ENCODE data around the gene KRTAP4-2.
"Not testable (repeated sequence)": the region's sequence is repeated elsewhere in the genome, so short reads cannot be mapped to it uniquely, and the experiment has no call there.

Gene KRTAP4-2

GRCh38 chr17:41151525-41151924, 26.5 kb downstream of the KRTAP4-2 start:
- no peak overlapping the region for H3K4me3 ChIP-seq (ENCODE audit: low read depth, low read length)
- TF ChIP-seq CTCF (IDR thresholded peaks at IDR 0.05; ENCODE audit: insufficient read depth, low read length, missing control alignments) = no peak
- DNase-seq (ENCODE audit: low read depth, low spot score) = no peak
- ChIA-PET CTCF (no interaction called here), POLR2A (no interaction called here)

- ChIA-PET CTCF (interaction anchor here (1.1 kb wide), 2 partner anchors 8 to 10 kb away, joined by 3 read pairs; no protein-coding TSS in a partner anchor), POLR2A (no interaction called here)
- no peak for DNase-seq (ENCODE audit: low read depth, low spot score)
- H3K4me3 ChIP-seq (ENCODE audit: low read depth, low read length) = no peak overlapping the region
- no peak for TF ChIP-seq CTCF (IDR thresholded peaks at IDR 0.05; ENCODE audit: insufficient read depth, low read length, missing control alignments)
These were observed 28.0 kb downstream of the KRTAP4-2 start for GRCh38 chr17:41150026-41150425.

GRCh38 chr17:41149652-41149985, 28.4 kb downstream of the KRTAP4-2 start, which contains the start of gene KRTAP4-5:
Gene KRTAP4-5, minus strand, starts transcription at chr17:41149825. Its CDS starts 58 bp downstream, at chr17:41149767.
- H3K4me3 ChIP-seq (ENCODE audit: low read depth, low read length) = no peak within 1 kb of the TSS
- CTCF ChIA-PET = no interaction called here
- TF ChIP-seq CTCF (IDR thresholded peaks at IDR 0.05; ENCODE audit: insufficient read depth, low read length, missing control alignments) = no peak
- POLR2A ChIA-PET = no interaction called here
- DNase-seq (ENCODE audit: low read depth, low spot score) = no peak

GRCh38 chr17:41148971-41149651, 28.9 kb downstream of the KRTAP4-2 start:
- CTCF ChIA-PET = interaction anchor here (1.0 kb wide), 1 partner anchor 239 kb away, joined by 3 read pairs; no protein-coding TSS in a partner anchor
- POLR2A ChIA-PET; H3K4me3 ChIP-seq (ENCODE audit: low read depth, low read length); DNase-seq (ENCODE audit: low read depth, low spot score): not testable (repeated sequence)

GRCh38 chr17:41147531-41148204, 30.4 kb downstream of the KRTAP4-2 start:
- ChIA-PET CTCF (interaction anchor here (1.5 kb wide), 1 partner anchor 12 kb away, joined by 4 read pairs; no protein-coding TSS in a partner anchor), POLR2A (no interaction called here)
- H3K4me3 ChIP-seq (ENCODE audit: low read depth, low read length) = no peak overlapping the region
- TF ChIP-seq CTCF (IDR thresholded peaks at IDR 0.05; ENCODE audit: insufficient read depth, low read length, missing control alignments) = no peak
- DNase-seq (ENCODE audit: low read depth, low spot score) = no peak

GRCh38 chr17:41145261-41145660, 32.8 kb downstream of the KRTAP4-2 start:
- TF ChIP-seq CTCF (IDR thresholded peaks at IDR 0.05; ENCODE audit: insufficient read depth, low read length, missing control alignments) = no peak
- no peak for DNase-seq (ENCODE audit: low read depth, low spot score)
- POLR2A ChIA-PET = no interaction called here
- no peak overlapping the region for H3K4me3 ChIP-seq (ENCODE audit: low read depth, low read length)
- CTCF ChIA-PET = no interaction called here
